ENCODE results near the gene ARHGEF33. TPM values are rescaled to one million over a fixed set of nuclear protein-coding genes. Genes with fewer than 3 reads are reported as not detected.

The ARHGEF33 gene
- total RNA-seq, 1 donor from 2014 or later: 1.5 TPM

DNA sequence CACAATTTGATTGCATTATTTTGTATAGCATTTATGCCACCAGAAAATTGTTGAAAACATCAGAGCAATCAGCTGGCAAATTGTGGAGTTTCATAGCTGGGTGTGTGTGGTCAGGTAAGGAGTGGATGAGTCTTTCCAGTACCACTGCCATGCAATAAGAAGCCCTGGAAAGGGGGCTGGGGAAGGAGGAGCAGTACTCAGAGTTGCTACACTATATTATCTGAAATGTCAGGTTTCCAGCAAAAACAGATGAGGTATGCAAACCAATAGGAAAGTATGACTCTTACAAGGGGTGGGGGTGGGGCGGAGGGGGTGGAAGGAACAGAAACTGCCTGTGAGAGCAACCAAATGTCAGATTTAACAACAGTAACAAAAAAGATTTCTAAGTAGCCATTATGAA, 119.0 kb downstream of the ARHGEF33 start:
- no peak for DNase-seq
- no peaks in the 10 kb centered on the region for H3K4me1 ChIP-seq
- H3K27ac ChIP-seq: no peak overlapping the region
- no peaks in the 10 kb centered on the region for H3K9me3 ChIP-seq
- intact Hi-C loops (cut with DNase I): no loop called here
- TF ChIP-seq, protein P1, sequence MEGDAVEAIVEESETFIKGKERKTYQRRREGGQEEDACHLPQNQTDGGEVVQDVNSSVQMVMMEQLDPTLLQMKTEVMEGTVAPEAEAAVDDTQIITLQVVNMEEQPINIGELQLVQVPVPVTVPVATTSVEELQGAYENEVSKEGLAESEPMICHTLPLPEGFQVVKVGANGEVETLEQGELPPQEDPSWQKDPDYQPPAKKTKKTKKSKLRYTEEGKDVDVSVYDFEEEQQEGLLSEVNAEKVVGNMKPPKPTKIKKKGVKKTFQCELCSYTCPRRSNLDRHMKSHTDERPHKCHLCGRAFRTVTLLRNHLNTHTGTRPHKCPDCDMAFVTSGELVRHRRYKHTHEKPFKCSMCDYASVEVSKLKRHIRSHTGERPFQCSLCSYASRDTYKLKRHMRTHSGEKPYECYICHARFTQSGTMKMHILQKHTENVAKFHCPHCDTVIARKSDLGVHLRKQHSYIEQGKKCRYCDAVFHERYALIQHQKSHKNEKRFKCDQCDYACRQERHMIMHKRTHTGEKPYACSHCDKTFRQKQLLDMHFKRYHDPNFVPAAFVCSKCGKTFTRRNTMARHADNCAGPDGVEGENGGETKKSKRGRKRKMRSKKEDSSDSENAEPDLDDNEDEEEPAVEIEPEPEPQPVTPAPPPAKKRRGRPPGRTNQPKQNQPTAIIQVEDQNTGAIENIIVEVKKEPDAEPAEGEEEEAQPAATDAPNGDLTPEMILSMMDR (IDR thresholded peaks at IDR 0.05): no peak
- no peak for ATAC-seq
- H3K27me3 ChIP-seq (ENCODE audit: low read depth): no peaks in the 10 kb centered on the region
- peaks cover 87% of the 10 kb centered on the region for H3K36me3 ChIP-seq
- no peak overlapping the region for H3K4me3 ChIP-seq

DNA sequence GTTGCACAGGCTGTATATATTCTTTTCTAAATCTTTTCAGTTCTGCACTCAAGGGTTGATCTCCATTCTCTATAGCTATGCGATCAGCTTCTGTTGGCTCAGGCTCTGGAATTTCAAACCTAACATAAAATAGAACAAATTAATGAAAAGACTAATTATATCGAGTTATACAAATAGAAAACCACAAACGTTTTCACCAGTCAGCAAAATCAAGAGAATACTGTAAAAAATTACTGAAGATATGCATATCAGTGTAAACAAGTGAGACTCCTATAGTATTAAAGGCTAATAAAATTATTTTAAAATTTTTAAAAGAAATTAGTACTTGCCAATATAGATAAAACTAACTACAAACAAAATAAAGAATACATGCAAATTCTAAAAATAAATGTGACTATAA, 124.2 kb downstream of the ARHGEF33 start:
- Histone ChIP-seq H3K4me3 (no peak overlapping the region), H3K27me3 (ENCODE audit: low read depth) (no peaks in the 10 kb centered on the region), H3K36me3 (peaks cover 43% of the 10 kb centered on the region), H3K4me1 (peaks cover 5% of the 10 kb centered on the region), H3K9me3 (no peaks in the 10 kb centered on the region), H3K27ac (no peak overlapping the region)
- intact Hi-C loops (cut with DNase I): no loop called here
- ATAC-seq (no peak), DNase-seq (no peak)
- TF ChIP-seq, protein P1 (IDR thresholded peaks at IDR 0.05): no peak

DNA sequence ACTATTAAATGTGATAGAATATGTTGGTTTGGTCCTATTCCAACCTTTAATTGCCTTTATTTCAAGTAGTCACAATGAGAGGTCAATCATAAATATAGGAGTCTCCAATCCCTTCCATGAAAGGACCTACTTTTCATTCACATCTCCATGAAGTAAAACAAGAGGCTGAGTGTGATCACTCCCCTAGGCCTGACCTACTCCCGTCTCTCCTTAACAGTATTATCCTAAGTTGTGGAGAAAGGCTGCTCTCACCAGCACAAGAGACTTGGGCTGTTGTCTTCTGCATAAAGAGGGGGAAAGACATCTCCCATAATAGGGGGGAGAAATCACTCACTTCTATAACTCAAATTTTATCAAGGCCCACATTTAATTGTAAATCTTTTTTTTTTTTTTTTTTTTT, 125.7 kb downstream of the ARHGEF33 start:
- Histone ChIP-seq H3K36me3 (peaks cover 34% of the 10 kb centered on the region), H3K27ac (no peak overlapping the region), H3K4me3 (no peak overlapping the region), H3K27me3 (ENCODE audit: low read depth) (no peaks in the 10 kb centered on the region), H3K9me3 (no peaks in the 10 kb centered on the region), H3K4me1 (peaks cover 5% of the 10 kb centered on the region)
- DNase-seq: no peak
- ATAC-seq: no peak
- TF ChIP-seq, protein P1 (IDR thresholded peaks at IDR 0.05): no peak
- intact Hi-C loops (cut with DNase I): no loop called here

DNA sequence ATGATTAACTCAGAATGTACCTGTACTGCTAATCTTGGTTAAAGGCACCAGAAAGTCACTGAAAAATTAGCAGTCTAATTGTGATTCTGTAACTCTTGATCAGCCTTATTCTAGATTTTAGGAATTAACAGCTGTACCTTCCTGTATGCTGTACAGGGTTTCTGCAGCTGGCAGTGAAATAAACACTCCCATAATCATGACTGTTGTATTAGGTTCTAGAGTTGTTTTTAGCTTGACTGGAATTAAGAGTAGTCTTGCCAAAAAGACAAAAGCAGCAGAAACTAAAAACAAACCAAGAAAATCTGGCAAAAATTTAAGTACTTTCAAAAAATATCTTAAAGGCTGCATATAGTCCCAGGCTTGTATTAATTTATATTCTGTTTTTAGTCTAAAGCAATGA, 127.7 kb downstream of the ARHGEF33 start:
- H3K27ac ChIP-seq: no peak overlapping the region

DNA sequence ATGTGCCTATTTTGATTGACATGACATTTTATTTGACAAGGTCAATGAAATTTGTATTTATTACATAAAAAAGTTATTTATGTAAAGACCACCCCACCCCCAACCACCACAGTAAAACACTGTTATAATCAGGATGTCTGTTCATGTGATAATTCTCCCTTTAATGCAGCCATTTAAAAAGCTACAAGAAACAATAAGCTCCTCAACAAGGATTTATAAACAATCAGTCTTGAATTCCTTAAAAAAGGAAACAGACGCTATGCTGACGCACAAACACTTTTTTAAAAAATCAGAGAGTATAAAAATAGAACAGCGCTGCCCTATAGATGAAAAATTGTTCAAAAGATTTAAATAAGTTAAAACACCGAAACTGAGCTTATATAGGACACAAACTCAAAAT, 129.0 kb downstream of the ARHGEF33 start:
- intact Hi-C loops (cut with DNase I): no loop called here

More for the DNA sequence above, 127.7 kb downstream of the ARHGEF33 start:
- H3K27me3 ChIP-seq (ENCODE audit: low read depth): no peaks in the 10 kb centered on the region
- no peak for ATAC-seq
- DNase-seq: no peak
- no peak overlapping the region for H3K4me3 ChIP-seq
- intact Hi-C loops (cut with DNase I): no loop called here
- peaks cover 19% of the 10 kb centered on the region for H3K36me3 ChIP-seq
- TF ChIP-seq, protein P1 (IDR thresholded peaks at IDR 0.05): no peak
- H3K4me1 ChIP-seq: peaks cover 9% of the 10 kb centered on the region
- H3K9me3 ChIP-seq: no peaks in the 10 kb centered on the region

More for the DNA sequence above, 129.0 kb downstream of the ARHGEF33 start:
- no peaks in the 10 kb centered on the region for H3K9me3 ChIP-seq
- no peaks in the 10 kb centered on the region for H3K27me3 ChIP-seq (ENCODE audit: low read depth)
- H3K27ac ChIP-seq: no peak overlapping the region
- TF ChIP-seq, protein P1 (IDR thresholded peaks at IDR 0.05): no peak
- DNase-seq (no peak), ATAC-seq (no peak)
- peaks cover 19% of the 10 kb centered on the region for H3K36me3 ChIP-seq
- peaks cover 13% of the 10 kb centered on the region for H3K4me1 ChIP-seq
- H3K4me3 ChIP-seq: no peak overlapping the region

Data from lower lobe of right lung (tissue), 2 donors.